ENCODE results near the gene PACSIN2. TPM values are rescaled to one million over a fixed set of nuclear protein-coding genes. Genes with fewer than 3 reads are reported as not detected.
"Not testable (repeated sequence)": the region's sequence is repeated elsewhere in the genome, so short reads cannot be mapped to it uniquely, and the experiment has no call there.

Gene PACSIN2
- total RNA-seq, 1 donor from 2014 or later, result 19.2 TPM

DNA sequence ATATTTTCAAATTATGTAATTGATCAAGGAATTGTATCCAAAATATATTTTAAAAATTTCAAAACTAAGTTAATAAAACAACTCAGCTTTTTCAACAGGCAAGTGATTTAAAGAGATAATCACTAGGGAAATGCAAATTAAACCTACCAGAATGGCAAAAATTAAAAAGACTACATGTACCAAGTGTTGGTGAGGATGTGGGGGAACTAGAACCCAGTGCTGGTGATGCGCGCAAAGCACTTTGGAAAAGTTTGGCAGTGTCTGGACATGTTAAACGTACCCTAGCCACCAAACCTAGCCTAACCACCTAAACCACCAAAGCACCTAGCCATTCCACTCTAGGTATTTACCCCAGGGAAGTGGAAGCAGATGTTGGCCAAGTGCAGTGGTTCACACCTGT, 22.9 kb downstream of the PACSIN2 start:
- DNase-seq, result no peak

DNA sequence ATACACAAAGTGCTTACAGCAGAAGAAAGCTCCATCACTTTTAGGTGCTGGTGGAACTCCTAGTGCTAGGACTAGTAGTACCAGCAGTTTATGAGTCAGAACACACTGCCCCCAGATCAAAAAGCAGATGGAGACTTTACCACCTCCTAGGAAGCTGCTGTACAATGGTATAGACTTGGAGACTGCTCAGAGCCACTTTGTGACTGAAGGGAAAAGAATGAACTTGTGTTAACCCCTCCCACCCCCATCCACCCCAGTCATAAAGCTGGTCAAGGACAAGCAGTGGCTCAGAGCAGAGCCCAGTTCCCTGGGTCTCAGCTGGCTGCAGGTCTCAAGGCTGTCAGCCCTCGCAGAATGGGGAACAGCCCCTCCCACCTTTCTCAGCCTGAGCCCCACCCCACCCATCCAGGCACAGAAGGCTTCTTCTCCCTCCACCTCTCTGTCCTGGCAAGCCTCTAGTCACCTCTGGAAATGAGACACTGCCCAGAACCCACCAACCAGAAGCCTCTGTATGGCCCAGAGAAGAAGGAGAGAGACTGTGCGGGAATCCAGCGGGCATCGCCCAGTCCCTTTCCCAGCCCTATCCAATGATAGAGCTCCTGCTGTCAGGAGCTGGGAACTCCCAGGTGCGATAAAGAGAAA, 23.8 kb downstream of the PACSIN2 start:
- no peak for DNase-seq

DNA sequence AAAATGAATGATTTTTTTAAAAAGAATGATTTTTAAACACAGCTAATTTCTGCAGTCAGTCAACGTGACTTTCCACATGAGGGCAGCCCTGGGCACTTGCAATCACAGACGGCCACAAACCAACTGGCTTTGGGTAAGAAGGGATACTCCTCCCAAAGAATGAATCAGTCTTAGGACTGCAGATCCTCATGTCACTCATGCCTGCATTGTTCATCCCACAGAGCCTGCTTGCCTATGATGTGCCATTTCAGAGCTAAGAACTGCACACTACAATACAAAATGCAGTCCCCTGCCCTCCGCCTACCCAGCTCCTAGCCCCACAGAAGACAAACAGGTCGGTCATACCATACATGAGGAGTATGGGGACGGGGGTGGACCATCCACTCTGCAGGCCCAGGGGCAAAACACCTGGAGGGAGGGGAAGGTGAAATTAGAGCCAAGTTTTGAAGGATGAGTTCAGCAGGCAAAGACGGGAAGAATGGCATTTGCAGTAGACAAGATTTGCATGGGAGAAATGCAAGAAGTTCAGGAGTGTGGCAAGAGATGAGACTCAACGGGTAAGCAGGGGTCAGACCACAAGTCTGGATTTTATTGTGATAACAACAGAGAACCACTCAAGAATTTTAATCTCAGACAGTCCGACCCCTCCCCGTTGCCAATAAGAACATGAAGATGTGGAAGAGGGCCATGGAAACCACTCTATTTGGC, 24.7 kb downstream of the PACSIN2 start:
- DNase-seq, result no peak

GRCh38 chr22:42986115-42986514, 28.8 kb downstream of the PACSIN2 start:
- no peak for DNase-seq

DNA sequence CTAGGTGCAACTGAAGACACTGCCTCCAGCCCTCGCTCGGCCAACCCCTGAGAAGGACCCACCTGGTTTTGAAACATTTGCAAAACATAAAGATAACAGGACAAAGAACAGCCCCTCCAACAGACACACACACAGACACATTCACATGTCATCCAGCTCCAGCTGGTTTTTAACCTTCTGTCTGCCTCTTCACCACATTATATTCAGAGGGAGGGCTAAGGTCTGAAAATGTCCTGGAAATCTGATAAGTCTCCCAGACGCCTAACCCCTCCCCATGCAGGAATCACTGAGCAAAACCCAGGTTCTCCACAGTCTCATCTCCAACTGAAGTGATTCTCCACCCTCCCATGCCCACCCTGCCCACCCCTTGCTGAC, 29.4 kb downstream of the PACSIN2 start:
- DNase-seq, result no peak

DNA sequence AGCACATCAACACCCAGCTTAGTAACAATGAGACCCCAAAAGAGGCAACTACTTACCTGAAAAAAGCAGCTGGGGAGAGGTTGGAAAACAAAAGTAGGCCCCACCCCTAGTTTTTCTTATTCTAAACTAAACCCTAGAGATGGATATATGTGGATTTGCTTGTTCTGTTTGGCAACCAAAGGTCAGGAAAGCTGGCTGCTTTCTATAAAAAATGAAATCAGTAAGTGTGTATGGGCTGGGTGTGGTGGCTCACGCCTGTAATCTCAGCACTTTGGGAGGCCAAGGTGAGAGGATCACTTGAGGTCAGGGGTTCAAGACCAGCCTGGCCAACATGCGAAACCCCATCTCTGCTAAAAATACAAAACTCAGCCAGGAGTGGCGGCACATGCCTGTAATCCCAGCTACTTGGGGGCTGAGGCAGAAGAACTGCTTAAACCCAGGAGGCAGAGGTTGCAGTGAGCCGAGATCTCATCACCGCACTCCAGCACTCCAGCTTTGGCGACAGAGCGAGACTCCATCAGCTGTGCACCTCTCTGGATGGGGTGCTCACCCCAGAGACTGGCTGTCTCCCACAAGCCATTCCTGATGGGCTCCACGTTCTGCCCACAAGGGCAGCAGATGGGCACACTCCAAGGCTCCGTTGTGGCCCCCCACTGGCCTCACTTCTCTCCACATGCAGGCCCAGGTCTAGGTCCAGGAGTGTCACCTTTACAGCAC, 30.0 kb downstream of the PACSIN2 start:
- DNase-seq, result no peak

GRCh38 chr22:42984397-42984796, 30.6 kb downstream of the PACSIN2 start:
- no peak for DNase-seq

- DNase-seq, result no peak
These were observed 31.5 kb downstream of the PACSIN2 start for GRCh38 chr22:42983470-42983869.

GRCh38 chr22:42979606-42980005, 35.3 kb downstream of the PACSIN2 start:
- DNase-seq, result no peak

- DNase-seq, result peak; percentile 28
These were observed 36.4 kb downstream of the PACSIN2 start for GRCh38 chr22:42978453-42979103.

DNA sequence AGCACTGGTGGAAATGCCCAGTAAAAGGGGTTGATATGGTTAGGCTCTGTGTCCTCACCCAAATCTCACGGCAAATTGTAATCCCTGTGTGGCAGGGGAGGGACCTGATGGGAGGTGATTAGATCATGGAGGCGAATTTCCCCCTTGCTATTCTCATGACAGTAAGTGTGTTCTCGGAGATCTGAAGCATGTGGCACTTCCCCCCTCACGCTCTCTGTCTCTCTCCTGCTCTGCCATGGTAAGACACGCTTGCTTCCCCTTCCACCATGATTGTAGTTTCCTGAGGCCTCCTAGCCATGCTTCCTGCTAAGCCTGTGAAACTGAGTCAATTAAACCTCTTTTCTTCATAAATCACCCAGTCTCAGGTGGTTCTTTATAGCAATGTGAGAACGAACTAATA, 37.4 kb downstream of the PACSIN2 start:
- DNase-seq, result no peak

GRCh38 chr22:42976217-42976933, 38.6 kb downstream of the PACSIN2 start:
- no peak for DNase-seq

DNA sequence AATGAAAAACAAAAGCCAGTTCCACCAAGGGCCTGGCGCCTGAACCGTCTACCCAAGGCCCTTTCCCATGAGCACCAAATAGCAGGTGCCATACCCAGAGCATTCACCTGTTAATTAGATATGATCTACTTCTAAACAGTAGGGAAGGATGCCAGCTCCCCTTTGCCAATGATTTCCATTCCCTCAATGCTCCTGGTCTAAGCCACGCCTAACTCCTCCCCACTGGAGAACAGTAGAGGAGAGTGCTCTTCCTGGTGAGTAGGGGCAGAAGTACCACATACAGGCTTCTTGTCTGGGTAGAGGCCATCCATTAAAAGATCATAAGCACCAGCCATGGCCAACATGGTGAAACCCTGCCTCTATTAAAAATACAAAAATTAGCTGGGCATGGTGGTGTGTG, 40.7 kb downstream of the PACSIN2 start:
- no peak for DNase-seq

GRCh38 chr22:42973536-42973881, 41.4 kb downstream of the PACSIN2 start:
- DNase-seq, result no peak

DNA sequence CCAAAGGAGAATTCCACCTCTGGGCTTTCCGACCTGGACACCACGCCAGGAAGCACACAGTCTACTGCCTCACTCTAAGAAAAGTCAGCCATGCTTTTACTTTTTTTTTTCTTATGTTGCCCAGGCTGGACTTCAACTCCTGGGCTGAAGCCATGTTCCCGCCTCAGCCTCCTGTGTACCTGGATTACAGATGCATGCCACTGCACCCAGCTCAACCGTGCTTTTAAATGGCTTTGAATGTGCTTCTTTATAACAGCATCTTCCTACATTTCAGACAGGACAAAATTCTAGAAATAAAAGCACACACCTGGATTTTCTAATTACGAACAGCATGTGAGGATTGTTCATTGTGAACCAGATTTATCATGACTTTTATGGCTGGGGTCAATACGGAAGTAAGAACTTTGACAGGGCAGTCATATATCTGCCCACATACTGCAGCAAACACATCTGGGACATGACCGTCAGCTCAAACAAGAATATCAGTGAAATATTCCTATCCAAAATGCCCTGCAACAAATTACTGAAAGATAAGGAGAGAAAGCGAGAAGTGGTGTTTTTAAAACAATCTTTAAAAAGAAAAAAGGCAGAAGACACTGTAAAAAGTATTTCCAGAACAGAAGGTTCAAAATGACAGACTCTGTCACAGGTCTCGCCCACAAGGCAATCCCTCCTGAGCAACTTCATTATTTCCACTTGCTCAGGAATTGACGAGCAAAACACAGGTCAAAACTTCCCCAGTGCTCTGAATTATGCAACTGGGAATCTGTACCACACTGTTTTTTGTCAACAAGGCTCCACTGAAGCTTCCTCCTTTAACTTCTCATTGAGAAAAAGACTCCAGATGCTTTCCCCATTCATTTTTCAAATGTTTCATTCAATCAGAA, 42.1 kb downstream of the PACSIN2 start:
- DNase-seq, result no peak

DNA sequence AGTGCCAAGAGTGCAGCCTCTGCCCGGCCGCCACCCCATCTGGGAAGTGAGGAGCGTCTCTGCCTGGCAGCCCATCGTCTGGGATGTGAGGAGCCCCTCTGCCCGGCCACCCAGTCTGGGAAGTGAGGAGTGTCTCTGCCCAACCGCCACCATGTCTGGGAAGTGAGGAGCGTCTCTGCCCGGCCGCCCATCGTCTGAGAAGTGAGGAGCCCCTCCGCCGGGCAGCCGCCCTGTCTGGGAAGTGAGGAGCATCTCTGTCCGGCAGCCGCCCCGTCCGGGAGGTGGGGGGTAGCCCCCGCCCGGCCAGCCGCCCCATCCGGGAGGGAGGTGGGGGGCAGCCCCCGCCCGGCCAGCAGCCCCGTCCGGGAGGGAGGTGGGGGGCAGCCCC, 43.5 kb downstream of the PACSIN2 start:
- DNase-seq, result not testable (repeated sequence)

DNA sequence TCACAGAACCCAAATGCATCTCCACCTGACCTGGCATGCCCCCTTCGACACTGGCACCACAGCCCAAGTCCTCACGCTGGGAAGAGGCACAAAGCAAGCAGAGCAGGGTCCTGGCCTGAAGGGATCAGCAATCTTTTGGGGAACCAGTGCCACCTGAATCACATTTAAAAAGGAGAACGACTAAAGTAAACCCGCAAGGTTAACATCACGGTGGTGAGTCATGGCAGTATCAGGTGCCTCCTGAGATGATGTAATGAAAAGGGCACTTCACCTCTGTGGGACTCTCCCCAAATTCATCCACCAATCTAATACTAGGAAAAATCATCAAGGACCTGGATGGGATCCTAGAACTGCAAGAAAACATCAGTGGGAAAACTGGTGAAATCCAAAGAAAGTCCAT, 44.9 kb downstream of the PACSIN2 start:
- DNase-seq, result no peak

GRCh38 chr22:42969348-42969975, 45.5 kb downstream of the PACSIN2 start:
- no peak for DNase-seq

DNA sequence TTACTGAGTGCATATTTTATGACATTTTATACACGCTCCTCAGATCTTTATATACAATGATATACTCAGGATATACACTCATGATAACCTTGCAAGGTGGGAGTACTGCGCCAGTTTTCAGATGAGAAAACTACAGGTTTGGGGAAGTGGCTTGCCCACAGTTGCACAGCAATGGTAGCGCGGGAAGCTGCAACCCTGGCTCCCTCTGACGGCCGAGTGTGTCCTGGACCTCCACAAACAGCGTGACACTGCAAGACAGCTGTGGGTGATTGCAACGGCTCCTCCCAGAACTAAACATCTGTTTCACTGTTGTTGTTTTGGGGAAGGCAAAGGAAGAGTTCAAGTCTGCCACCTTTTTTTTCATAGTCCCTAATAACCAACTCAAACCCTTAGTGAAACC, 47.0 kb downstream of the PACSIN2 start:
- DNase-seq, result no peak

DNA sequence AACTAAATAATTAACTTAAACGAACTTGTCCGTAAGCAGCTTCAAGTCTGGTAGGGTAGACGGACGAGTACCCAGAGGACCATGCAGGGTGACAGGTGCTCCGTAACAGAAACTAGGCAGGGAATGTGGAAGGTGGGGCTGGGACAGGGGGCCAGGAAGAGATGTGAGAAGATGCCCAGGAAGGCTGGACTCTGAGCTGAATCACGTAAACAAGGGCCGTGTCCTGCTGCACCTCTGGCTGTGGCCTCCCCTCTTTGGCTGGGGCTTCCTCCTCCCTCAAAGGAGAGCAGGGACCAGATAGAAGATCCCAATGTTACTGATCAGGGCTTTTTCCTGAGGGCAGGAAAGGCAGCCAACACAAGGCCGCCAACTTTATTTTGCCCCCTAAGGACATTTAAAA, 47.9 kb downstream of the PACSIN2 start:
- no peak for DNase-seq

GRCh38 chr22:42966497-42966896, 48.5 kb downstream of the PACSIN2 start:
- DNase-seq, result no peak
